Posterior cingulate gyrus (tissue), 11 donors: ENCODE results near the gene DRC3.
"Not testable (repeated sequence)": the region's sequence is repeated elsewhere in the genome, so short reads cannot be mapped to it uniquely, and the experiment has no call there.

Source experiments
- DNase-seq, 10 donors: peaks; one replicate each; pipeline versions ENCODE4 v3.0.0 to v3.0.0-alpha.2; 2020 to 2021; ENCODE audit warnings: mixed read lengths in 3 of 10
- intact Hi-C: fragments of 100-400 bp; cut with DNase I; formaldehyde crosslinking; loops from one replicate; pipeline ENCODE4 v1.15.1; 2023

DRC3 gene

GRCh38 chr17:17988427-17988945, 15.8 kb downstream of the DRC3 start:
- intact Hi-C loops = no loop called here
- DNase-seq = peak in 1 of 10 donors; percentile 42

GRCh38 chr17:17989081-17989480, 16.4 kb downstream of the DRC3 start:
- intact Hi-C loops = no loop called here
- peak in 1 of 10 donors; percentile 35 for DNase-seq

DNA sequence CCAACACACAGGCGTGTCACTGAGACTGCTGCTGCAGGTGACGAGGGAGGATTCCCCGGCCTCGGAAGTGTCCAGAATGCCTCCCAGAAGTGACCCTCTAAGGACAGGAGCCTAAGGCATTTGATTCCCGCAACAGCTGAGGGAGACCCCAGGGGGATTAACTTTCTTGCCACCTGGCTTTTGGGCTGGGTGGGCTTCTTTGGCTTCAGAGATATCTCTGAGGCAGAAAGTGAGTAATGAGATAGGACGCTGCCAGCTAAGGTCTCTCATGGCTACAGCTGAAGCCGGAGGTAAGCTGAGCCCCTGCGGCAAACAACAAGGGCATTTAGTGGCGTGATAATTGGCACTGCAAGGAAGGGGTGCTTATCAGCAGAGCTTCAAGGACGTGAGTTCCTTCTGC, 17.0 kb downstream of the DRC3 start:
- intact Hi-C loops = no loop called here
- peak in 1 of 10 donors; percentile 20 for DNase-seq

GRCh38 chr17:17990282-17990681, 17.6 kb downstream of the DRC3 start:
- intact Hi-C loops = no loop called here
- peak in 2 of 10 donors; percentile 35 to 72 for DNase-seq

DNA sequence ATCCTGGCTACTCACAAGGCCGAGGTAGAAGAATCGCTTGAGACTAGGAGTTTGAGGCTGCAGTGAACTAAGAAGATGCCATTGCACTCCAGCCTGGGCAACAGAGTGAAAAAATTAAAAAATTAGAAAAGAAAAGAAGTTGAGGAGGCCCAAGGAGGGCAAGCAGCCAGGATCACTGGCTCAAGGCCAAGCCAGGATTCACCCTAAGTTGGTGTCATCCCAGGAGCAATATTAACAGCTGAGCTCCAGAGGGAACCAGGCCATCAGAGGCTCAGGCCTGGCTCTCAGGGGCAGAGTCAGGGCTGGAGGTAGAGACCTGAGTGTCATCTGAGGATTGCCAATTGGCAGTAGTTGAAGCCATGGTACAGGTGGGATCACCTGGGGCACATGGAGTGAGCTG, 20.7 kb downstream of the DRC3 start:
- DNase-seq = peak in 2 of 10 donors; percentile 11 to 40
- intact Hi-C loops = no loop called here

GRCh38 chr17:17993852-17994251, 21.2 kb downstream of the DRC3 start:
- intact Hi-C loops = no loop called here
- peak in 2 of 10 donors; percentile 39 to 52 for DNase-seq

DNA sequence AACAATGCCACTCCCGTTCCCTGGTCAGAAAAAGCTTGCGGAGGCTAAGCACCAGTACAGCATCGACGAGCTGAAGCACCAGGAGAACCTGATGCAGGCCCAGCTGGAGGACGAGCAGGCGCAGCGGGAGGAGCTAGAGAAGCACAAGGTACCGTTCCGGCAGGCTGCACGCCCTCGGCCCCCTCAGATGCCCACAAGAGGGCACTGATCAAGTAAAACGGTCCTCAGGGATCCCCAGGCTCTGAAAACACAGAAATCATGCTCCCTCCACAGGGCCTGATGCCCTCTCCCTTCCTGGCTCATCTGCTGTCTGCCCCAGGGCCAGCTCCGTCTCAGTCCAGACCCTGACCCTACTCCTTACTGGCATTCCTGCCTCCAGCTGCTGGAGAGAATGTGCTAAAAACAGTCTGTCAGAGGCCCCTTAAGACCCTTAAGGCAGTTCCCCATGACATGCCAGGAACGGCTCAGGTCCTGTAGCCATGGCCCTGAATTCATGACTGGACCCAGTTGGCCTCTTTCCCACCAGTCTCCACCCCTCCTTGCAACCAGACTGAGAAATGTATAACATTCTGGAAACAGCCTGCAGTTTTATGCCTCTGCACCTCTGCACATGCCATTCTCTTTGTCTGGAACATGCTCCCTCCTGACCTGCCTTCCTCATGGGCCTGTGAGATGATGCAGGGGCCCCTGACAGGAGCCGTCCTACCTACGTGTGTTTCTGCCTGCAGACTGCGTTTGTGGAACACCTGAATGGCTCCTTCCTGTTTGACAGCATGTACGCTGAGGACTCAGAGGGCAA, 21.8 kb downstream of the DRC3 start:
- intact Hi-C loops = no loop called here
- DNase-seq = peak in 6 of 10 donors; percentile 27 to 85 (median 30)

- intact Hi-C loops = not testable (repeated sequence)
- peak in 2 of 10 donors; percentile 1 to 22 for DNase-seq
Measured at GRCh38 chr17:17995887-17996286, 23.2 kb downstream of the DRC3 start.

- intact Hi-C loops = no loop called here
- peak in 2 of 10 donors; percentile 23 to 64 for DNase-seq
Measured at GRCh38 chr17:17998934-17999333, 26.3 kb downstream of the DRC3 start.

GRCh38 chr17:17999364-18000029, 26.8 kb downstream of the DRC3 start:
- intact Hi-C loops = no loop called here

DNA sequence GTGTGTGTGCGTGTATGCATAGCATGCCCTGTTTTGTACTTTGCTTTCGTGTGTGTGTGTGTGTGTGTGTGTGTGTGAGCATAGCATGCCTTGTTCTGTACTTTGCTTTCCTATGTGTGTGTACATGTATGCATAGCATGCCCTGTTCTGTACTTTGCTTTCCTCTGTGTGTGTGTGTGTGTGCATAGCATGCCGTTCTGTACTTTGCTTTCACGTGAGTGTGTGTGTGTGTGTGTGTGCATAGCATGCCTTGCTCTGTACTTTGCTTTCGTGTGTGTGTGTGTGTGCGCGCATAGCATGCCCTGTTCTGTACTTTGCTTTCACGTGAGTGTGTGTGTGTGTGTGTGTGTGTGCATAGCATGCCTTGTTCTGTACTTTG, 27.4 kb downstream of the DRC3 start:
- peak in 2 of 10 donors; percentile 4 to 8 for DNase-seq
- intact Hi-C loops = no loop called here

More at GRCh38 chr17:17999364-18000029, 26.8 kb downstream of the DRC3 start:
- peak in 1 of 10 donors; percentile 43 for DNase-seq

- intact Hi-C loops = no loop called here
- no peak for DNase-seq
Measured at GRCh38 chr17:18002171-18002570, 29.5 kb downstream of the DRC3 start.

DNA sequence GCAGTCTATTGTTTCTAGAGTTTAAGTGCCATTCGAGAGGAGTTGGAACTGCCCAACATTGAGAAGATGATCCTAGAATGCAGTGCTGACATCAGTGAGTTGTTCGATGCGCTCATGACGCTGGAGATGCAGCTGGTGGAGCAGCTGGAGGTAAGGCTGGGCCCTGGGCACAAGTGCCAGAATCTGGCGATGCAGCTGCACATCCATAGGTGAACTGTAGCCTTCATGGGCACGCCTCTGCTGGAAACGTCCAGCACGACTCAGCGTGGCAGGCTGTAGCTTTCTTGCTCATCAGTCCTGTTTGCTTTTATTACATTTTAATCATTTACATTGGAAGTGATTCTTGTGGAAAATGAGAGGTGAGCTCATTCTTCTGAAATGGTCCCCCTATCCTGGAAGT, 31.7 kb downstream of the DRC3 start:
- DNase-seq = peak in 3 of 10 donors; percentile 45 to 77 (median 74)
- intact Hi-C loops = no loop called here

- intact Hi-C loops = no loop called here
- DNase-seq = peak in 1 of 10 donors; percentile 65
Measured at GRCh38 chr17:18004884-18005305, 32.2 kb downstream of the DRC3 start.

GRCh38 chr17:18005496-18005895, 32.8 kb downstream of the DRC3 start:
- peak in 2 of 10 donors; percentile 5 to 22 for DNase-seq
- intact Hi-C loops = no loop called here

- intact Hi-C loops = no loop called here
- DNase-seq = peak in 2 of 10 donors; percentile 50 to 75
Measured at GRCh38 chr17:18006495-18007239, 34.0 kb downstream of the DRC3 start.

DNA sequence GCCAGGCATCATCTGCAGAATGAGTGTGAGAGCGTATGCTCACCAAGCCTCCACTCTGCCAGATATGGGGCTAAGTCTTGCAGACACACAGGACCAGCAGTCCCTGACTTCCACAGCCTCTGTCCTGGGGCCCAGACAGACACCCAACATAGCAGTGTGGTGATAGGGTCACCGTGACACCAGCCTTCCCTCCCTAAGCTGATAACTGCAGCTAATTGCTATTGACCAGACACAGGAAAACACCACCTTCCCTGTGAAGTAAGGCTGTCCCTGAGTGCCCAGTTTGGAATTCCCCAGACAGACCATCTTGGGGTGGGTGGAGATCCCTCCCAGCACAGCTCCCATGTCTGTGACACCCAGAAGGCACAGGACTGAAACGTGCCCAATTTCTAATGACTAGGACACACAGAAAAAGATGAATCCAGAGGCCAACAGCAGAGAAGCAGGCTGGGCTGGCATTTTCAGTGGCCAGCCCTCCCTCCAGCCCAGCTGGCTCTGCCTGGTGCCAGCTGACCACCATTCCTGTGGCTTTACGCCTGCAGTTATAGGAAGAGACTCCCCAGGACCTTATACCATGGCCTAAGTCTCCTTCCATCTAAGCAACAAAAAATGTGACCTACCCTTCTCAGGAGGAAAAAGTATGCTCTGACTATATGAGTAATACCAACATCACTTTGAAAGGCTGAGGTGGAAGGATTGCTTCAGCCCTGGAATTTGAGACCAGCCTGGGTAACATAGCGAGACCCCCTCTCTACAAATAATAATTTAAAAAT, 36.0 kb downstream of the DRC3 start:
- peak in 2 of 10 donors; percentile 1 to 34 for DNase-seq
- intact Hi-C loops = no loop called here

DNA sequence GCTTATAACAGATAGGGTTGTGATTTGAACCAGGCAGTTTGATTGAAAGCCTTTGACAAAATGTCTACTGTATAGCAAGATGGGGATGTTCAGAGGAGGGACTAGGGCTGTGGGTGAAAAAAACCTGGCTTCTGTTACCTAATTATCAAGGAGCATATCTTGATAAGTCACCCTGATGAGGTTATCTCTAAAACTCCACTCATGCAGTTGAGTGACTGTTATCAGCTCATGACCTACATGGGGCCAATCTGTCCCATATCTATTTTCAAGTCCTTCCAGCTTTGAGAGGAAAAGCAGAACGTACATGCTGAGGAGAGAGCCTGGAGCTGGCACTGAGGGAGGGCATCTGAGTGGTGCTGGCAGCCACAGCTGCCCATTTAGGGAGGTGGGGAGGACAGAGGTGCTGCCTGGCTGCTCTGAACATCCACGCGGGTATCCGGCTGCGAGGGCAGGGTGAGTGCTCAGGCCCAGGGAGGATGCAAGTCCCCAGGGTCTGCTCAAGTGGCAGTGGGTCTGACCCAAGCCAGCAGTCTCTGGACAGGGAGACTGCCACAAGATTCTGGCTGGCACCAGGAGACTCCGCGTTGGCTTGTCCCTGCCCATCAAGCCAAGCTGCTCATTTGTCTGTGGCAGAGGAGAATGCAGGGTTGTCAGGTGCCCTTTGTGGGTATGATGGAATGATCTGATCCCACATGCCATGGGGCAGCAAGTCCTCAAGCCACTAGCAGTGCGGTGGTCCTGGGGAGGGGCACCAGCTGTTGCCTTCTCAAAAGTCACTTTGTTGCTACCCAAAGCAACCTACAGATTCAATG, 37.2 kb downstream of the DRC3 start:
- peak in 2 of 10 donors; percentile 41 to 59 for DNase-seq
- intact Hi-C loops = no loop called here

- intact Hi-C loops = no loop called here
- DNase-seq = peak in 2 of 10 donors; percentile 61 to 62
Measured at GRCh38 chr17:18011286-18011685, 38.6 kb downstream of the DRC3 start.
